Left lung (tissue), 10 donors: Measurements from ENCODE around the gene ANKMY1. TPM values are rescaled to one million over a fixed set of nuclear protein-coding genes. Genes with fewer than 3 reads are reported as not detected.

Experiments
- ATAC-seq: fragments of 200-7000 bp; cut with Tn5 transposase; one replicate; pipeline ENCODE4 v1.9.1; 2020; ENCODE audit warnings: moderate library complexity
- DNase-seq, 4 donors: peaks; one replicate each; pipeline ENCODE4 v3.0.0-alpha.2; 2013 to 2020
- H3K27ac ChIP-seq, 2 donors: fragments of 200-600 bp; sonication (generic) in 1 of 2; one replicate each; pipeline versions ENCODE4 v1.5.0 to v1.8.0; 2020 to 2021
- H3K27me3 ChIP-seq, 2 donors: fragments of 200-600 bp; sonication (generic) in 1 of 2; one replicate each; pipeline versions ENCODE4 v1.5.0 to v1.8.0; 2020 to 2021
- H3K36me3 ChIP-seq, 2 donors: fragments of 200-600 bp; sonication (generic) in 1 of 2; one replicate each; pipeline versions ENCODE4 v1.5.0 to v1.8.0; 2020 to 2021
- H3K4me1 ChIP-seq, 2 donors: fragments of 200-600 bp; one replicate each; pipeline ENCODE4 v1.8.0; 2021
- H3K4me3 ChIP-seq, 2 donors: fragments of 200-600 bp; sonication (generic) in 1 of 2; one replicate each; pipeline versions ENCODE4 v1.5.0 to v1.8.0; 2020 to 2021; ENCODE audit warnings: mild to moderate bottlenecking in 1 of 2
- H3K9me3 ChIP-seq, 2 donors: fragments of 200-600 bp; sonication (generic) in 1 of 2; one replicate each; pipeline versions ENCODE4 v1.5.0 to v1.8.0; 2020 to 2021
- CTCF ChIP-seq, 2 donors: fragments of 200-600 bp; sonication (generic) in 1 of 2; IDR thresholded peaks; one replicate each; pipeline versions ENCODE4 v1.5.0 to v1.8.0; 2021; ENCODE audit warnings: antibody characterized with exemption in 2 of 2
- intact Hi-C, 2 donors: fragments of 100-400 bp; cut with DNase I; formaldehyde crosslinking; loops; one replicate each; pipeline versions ENCODE4 v1.11.2 to v1.14.2; 2022
- polyA plus RNA-seq, 6 donors: library from polyadenylated mRNA; unstranded; fragments of 120-200 nt; gene quantifications; one replicate each; pipeline ENCODE4 v1.2.1, GENCODE V29; 2013; ENCODE audit not compliant: insufficient read length in 6 of 6
- total RNA-seq, 2 donors: library from RNA; stranded (reverse); fragmentation: NEBNext Ultra II Directional; extraction: Animal tissue kit (Norgen Biotek cat#: 25700); gene quantifications; one replicate each; pipeline ENCODE4 v1.2.1, GENCODE V29; 2021
- donor health status: DM: no; HTN: yes; CAD: no.
- donor health status: DM: no; HTN: no; CAD: no.

ANKMY1 gene
- total and polyA plus RNA-seq, 8 donors = 11.8 to 20.1 (median 15.1) TPM

GRCh38 chr2:240502059-240502429, 55.7 kb downstream of the ANKMY1 start:
- DNase-seq (peak in 1 of 4 donors; percentile 41), ATAC-seq (no peak)
- intact Hi-C loops = no loop called here
- no peak for TF ChIP-seq CTCF (IDR thresholded peaks at IDR 0.05)
- no peak overlapping the region for H3K27ac ChIP-seq
- no peak overlapping the region for H3K4me3 ChIP-seq
- H3K9me3 ChIP-seq = no peaks in the 10 kb centered on the region
- H3K36me3 ChIP-seq = peaks cover 0 to 27% of the 10 kb centered on the region in 2 donors
- no peaks in the 10 kb centered on the region for H3K27me3 ChIP-seq
- H3K4me1 ChIP-seq = no peaks in the 10 kb centered on the region

- Histone ChIP-seq H3K4me1 (no peaks in the 10 kb centered on the region), H3K4me3 (no peak overlapping the region), H3K9me3 (no peaks in the 10 kb centered on the region), H3K27me3 (no peaks in the 10 kb centered on the region), H3K27ac (no peak overlapping the region), H3K36me3 (peaks cover 0 to 32% of the 10 kb centered on the region in 2 donors)
- peak in 1 of 4 donors; percentile 55 for DNase-seq
- TF ChIP-seq CTCF (IDR thresholded peaks at IDR 0.05) = no peak
- no peak for ATAC-seq
- intact Hi-C loops = no loop called here
Measured at GRCh38 chr2:240501531-240501991, 56.2 kb downstream of the ANKMY1 start.

- H3K27me3 ChIP-seq = no peaks in the 10 kb centered on the region
- H3K9me3 ChIP-seq = no peaks in the 10 kb centered on the region
- no peak for TF ChIP-seq CTCF (IDR thresholded peaks at IDR 0.05)
- H3K36me3 ChIP-seq = peaks cover 0 to 34% of the 10 kb centered on the region in 2 donors
- no peak for ATAC-seq
- H3K27ac ChIP-seq = no peak overlapping the region
- H3K4me3 ChIP-seq = no peak overlapping the region
- intact Hi-C loops = no loop called here
- DNase-seq = peak in 1 of 4 donors; percentile 64
- H3K4me1 ChIP-seq = no peaks in the 10 kb centered on the region
Measured at GRCh38 chr2:240500561-240501423, 57.0 kb downstream of the ANKMY1 start.

- ATAC-seq = no peak
- H3K9me3 ChIP-seq = peaks cover 0 to 3% of the 10 kb centered on the region in 2 donors
- no peaks in the 10 kb centered on the region for H3K4me1 ChIP-seq
- intact Hi-C loops = no loop called here
- no peaks in the 10 kb centered on the region for H3K27me3 ChIP-seq
- DNase-seq = peak in 1 of 4 donors; percentile 70
- no peak overlapping the region for H3K4me3 ChIP-seq
- no peak for TF ChIP-seq CTCF (IDR thresholded peaks at IDR 0.05)
- H3K36me3 ChIP-seq = peaks cover 0 to 34% of the 10 kb centered on the region in 2 donors
- H3K27ac ChIP-seq = no peak overlapping the region
Measured at GRCh38 chr2:240499309-240500301, 58.2 kb downstream of the ANKMY1 start.

- intact Hi-C loops = no loop called here
- TF ChIP-seq CTCF (IDR thresholded peaks at IDR 0.05) = no peak
- Histone ChIP-seq H3K4me1 (no peaks in the 10 kb centered on the region), H3K27me3 (no peaks in the 10 kb centered on the region), H3K36me3 (peaks cover 0 to 36% of the 10 kb centered on the region in 2 donors), H3K4me3 (no peak overlapping the region), H3K9me3 (peaks cover 0 to 3% of the 10 kb centered on the region in 2 donors), H3K27ac (no peak overlapping the region)
- peak in 1 of 4 donors; percentile 54 for DNase-seq
- no peak for ATAC-seq
Measured at GRCh38 chr2:240498958-240499260, 58.9 kb downstream of the ANKMY1 start.
